HL-60 (cell line): ENCODE results near the gene ABHD10.

Source experiments
- GABPA ChIP-seq: IDR thresholded peaks from 2 replicates; pipeline ENCODE4 v1.6.1; 2012; ENCODE audit warnings: low read depth
- POLR2AphosphoS5 ChIP-seq: IDR thresholded peaks from 2 replicates; pipeline ENCODE4 v1.6.1; 2012; ENCODE audit warnings: low read depth
- SPI1 ChIP-seq: IDR thresholded peaks from 2 replicates; pipeline ENCODE4 v1.6.1; 2012; ENCODE audit warnings: low read depth, mild to moderate bottlenecking, borderline replicate concordance
- TF ChIP-seq, protein P1 (sequence below): IDR thresholded peaks from one replicate; pipeline ENCODE4 v1.5.1; 2011; ENCODE audit warnings: low read length, control low read depth, inconsistent platforms; ENCODE audit not compliant: insufficient read depth
- TF ChIP-seq, protein P2 (sequence below): IDR thresholded peaks from 2 replicates; pipeline ENCODE4 v1.6.1; 2012; ENCODE audit warnings: low read depth; ENCODE audit not compliant: insufficient replicate concordance

DNA sequence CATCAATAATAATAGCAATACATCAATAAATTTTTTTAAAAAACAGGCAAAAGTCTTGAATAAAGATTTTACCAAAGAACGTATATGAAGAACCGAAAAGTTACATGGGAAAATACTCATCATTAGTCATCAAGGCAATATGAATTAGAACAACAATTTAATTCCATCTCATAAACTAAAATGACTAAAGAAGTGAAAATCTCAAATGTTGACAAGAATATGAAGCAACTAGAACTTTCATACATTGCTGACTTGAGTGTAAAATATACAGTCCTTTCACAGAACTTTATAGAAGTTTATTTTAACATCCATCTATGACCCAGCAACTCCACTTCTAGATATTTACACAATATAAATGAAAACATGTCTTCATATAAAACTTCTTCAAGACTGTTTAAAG is 35.3 kb upstream of the ABHD10 start:
- no peak for TF ChIP-seq POLR2AphosphoS5
- TF ChIP-seq, protein P1, sequence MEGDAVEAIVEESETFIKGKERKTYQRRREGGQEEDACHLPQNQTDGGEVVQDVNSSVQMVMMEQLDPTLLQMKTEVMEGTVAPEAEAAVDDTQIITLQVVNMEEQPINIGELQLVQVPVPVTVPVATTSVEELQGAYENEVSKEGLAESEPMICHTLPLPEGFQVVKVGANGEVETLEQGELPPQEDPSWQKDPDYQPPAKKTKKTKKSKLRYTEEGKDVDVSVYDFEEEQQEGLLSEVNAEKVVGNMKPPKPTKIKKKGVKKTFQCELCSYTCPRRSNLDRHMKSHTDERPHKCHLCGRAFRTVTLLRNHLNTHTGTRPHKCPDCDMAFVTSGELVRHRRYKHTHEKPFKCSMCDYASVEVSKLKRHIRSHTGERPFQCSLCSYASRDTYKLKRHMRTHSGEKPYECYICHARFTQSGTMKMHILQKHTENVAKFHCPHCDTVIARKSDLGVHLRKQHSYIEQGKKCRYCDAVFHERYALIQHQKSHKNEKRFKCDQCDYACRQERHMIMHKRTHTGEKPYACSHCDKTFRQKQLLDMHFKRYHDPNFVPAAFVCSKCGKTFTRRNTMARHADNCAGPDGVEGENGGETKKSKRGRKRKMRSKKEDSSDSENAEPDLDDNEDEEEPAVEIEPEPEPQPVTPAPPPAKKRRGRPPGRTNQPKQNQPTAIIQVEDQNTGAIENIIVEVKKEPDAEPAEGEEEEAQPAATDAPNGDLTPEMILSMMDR, result no peak
- no peak for TF ChIP-seq GABPA
- TF ChIP-seq, protein P2, sequence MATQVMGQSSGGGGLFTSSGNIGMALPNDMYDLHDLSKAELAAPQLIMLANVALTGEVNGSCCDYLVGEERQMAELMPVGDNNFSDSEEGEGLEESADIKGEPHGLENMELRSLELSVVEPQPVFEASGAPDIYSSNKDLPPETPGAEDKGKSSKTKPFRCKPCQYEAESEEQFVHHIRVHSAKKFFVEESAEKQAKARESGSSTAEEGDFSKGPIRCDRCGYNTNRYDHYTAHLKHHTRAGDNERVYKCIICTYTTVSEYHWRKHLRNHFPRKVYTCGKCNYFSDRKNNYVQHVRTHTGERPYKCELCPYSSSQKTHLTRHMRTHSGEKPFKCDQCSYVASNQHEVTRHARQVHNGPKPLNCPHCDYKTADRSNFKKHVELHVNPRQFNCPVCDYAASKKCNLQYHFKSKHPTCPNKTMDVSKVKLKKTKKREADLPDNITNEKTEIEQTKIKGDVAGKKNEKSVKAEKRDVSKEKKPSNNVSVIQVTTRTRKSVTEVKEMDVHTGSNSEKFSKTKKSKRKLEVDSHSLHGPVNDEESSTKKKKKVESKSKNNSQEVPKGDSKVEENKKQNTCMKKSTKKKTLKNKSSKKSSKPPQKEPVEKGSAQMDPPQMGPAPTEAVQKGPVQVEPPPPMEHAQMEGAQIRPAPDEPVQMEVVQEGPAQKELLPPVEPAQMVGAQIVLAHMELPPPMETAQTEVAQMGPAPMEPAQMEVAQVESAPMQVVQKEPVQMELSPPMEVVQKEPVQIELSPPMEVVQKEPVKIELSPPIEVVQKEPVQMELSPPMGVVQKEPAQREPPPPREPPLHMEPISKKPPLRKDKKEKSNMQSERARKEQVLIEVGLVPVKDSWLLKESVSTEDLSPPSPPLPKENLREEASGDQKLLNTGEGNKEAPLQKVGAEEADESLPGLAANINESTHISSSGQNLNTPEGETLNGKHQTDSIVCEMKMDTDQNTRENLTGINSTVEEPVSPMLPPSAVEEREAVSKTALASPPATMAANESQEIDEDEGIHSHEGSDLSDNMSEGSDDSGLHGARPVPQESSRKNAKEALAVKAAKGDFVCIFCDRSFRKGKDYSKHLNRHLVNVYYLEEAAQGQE, result no peak
- TF ChIP-seq SPI1, result no peak
